Adrenal gland (tissue), 12 donors: Measurements from ENCODE around the gene SH2D1B. TPM values are rescaled to one million over a fixed set of nuclear protein-coding genes. Genes with fewer than 3 reads are reported as not detected.

ENCODE experiments used
- DNase-seq, 7 donors: peaks; one replicate each; pipeline ENCODE4 v3.0.0-alpha.2; 2019 to 2020
- H3K27ac ChIP-seq, 5 donors: fragments of 200-600 bp; sonication (generic) in 4 of 5; 1 replicate in 3 of 5; 2 replicates in 2 of 5; pipeline versions ENCODE4 v1.5.1 to v1.8.0; 2016 to 2020; ENCODE audit warnings: mild to moderate bottlenecking in 1 of 5
- H3K27me3 ChIP-seq: fragments of 200-600 bp; 2 replicates; pipeline ENCODE4 v1.8.0; 2021
- H3K36me3 ChIP-seq, 2 donors: fragments of 200-600 bp; replicated peaks in 1 of 2; 1 replicate in 1 of 2; 2 replicates in 1 of 2; pipeline versions ENCODE4 v1.5.1 to v1.8.0; 2018 to 2022
- H3K4me1 ChIP-seq, 2 donors: fragments of 200-600 bp; replicated peaks in 1 of 2; 1 replicate in 1 of 2; 2 replicates in 1 of 2; pipeline versions ENCODE4 v1.5.1 to v1.8.0; 2018 to 2021
- H3K4me3 ChIP-seq, 4 donors: fragments of 200-600 bp; sonication (generic) in 3 of 4; one replicate each; pipeline ENCODE4 v1.5.1; 2016 to 2018
- H3K9me3 ChIP-seq, 3 donors: fragments of 200-600 bp; sonication (generic) in 1 of 3; replicated peaks in 1 of 3; 1 replicate in 2 of 3; 2 replicates in 1 of 3; pipeline versions ENCODE4 v1.5.1 to v1.8.0; 2016 to 2021
- CTCF ChIP-seq, 6 experiments: fragments of 450-650 bp in 4 of 6; fragments of 200-600 bp in 2 of 6; sonication (generic) in 1 of 6; IDR thresholded peaks; 1 replicate in 5 of 6; 2 replicates in 1 of 6; pipeline versions ENCODE4 v1.5.1 to v1.8.0; 2016 to 2021; ENCODE audit warnings: antibody characterized with exemption in 6 of 6, mild to moderate bottlenecking in 2 of 6, moderate library complexity in 1 of 6
- POLR2A ChIP-seq, 2 donors: fragments of 450-650 bp; IDR thresholded peaks; one replicate each; pipeline ENCODE4 v1.6.1; 2017; ENCODE audit warnings: antibody characterized with exemption in 2 of 2, mild to moderate bottlenecking in 2 of 2, moderate library complexity in 1 of 2
- WGBS, 4 donors: extraction: QIAGEN DNeasy Blood & Tissue Kit in 2 of 4; methylation state at CpG; one replicate each; pipeline versions ENCODE4 v1.1.5 to v1.1.7; 2013 to 2017; 5-methylcytosine and 5-hydroxymethylcytosine counted together
- intact Hi-C, 2 donors: fragments of 100-400 bp; cut with DNase I; formaldehyde crosslinking; loops; one replicate each; pipeline versions ENCODE4 v1.14.1 to v1.15.0; 2022 to 2023
- polyA plus RNA-seq, 3 donors: library from polyadenylated mRNA; stranded (reverse); fragments of 200-250 nt in 2 of 3; fragments of 350-450 nt in 1 of 3; fragmentation: Illumina TruSeq in 1 of 3; extraction: RNeasy Lipid Tissue Mini Kit (QIAGEN cat#74804) in 1 of 3; gene quantifications; one replicate each; pipeline ENCODE4 v1.2.3, GENCODE V29; 2013 to 2014
- total RNA-seq, 9 donors: library from RNA; depleted of rRNA in 4 of 9; stranded (reverse); fragments of >200 nt in 4 of 9; fragments of 120-200 nt in 1 of 9; fragmentation: NEBNext Ultra II Directional in 1 of 9; extraction: Animal tissue kit (Norgen Biotek cat#: 25700) in 1 of 9; gene quantifications; one replicate each; pipeline versions ENCODE4 v1.1.0 to v1.2.4, GENCODE V29; 2013 to 2023
- donor health status: healthy with polysubstance abuse.
- donor health status: Bipolar disorder and iron deficiency.
- donor health status: DM: yes; HTN: yes; CAD: no.
- donor health status: DM: no; HTN: no; CAD: no.
- donor health status: DM: no; HTN: no; CAD: no.
- donor health status: DM: yes; HTN: yes; CAD: no.

Gene SH2D1B
- total and polyA plus RNA-seq, 12 donors: 0.08 to 0.13 (median 0.11) TPM; not detected in 9

GRCh38 chr1:162360237-162360873 is 51.6 kb downstream of the SH2D1B start:
- TF ChIP-seq POLR2A (IDR thresholded peaks at IDR 0.05) (no peak), CTCF (IDR thresholded peaks at IDR 0.05) (no peak)
- Histone ChIP-seq H3K36me3 (no peaks in the 10 kb centered on the region), H3K27me3 (no peaks in the 10 kb centered on the region), H3K4me1 (no peaks in the 10 kb centered on the region), H3K9me3 (no peaks in the 10 kb centered on the region), H3K4me3 (no peak overlapping the region), H3K27ac (no peak overlapping the region)
- no peak for DNase-seq
- intact Hi-C loops: no loop called here
- 93 to 98% (median 95%) methylated on average over 9 to 10 of the region's 10 CpGs for WGBS, 4 donors

GRCh38 chr1:162359523-162360236 is 52.3 kb downstream of the SH2D1B start:
- no peaks in the 10 kb centered on the region for H3K4me1 ChIP-seq
- DNase-seq: no peak
- TF ChIP-seq CTCF (IDR thresholded peaks at IDR 0.05) (no peak), POLR2A (IDR thresholded peaks at IDR 0.05) (no peak)
- H3K27me3 ChIP-seq: no peaks in the 10 kb centered on the region
- H3K36me3 ChIP-seq: no peaks in the 10 kb centered on the region
- intact Hi-C loops: no loop called here
- H3K9me3 ChIP-seq: no peaks in the 10 kb centered on the region
- no peak overlapping the region for H3K4me3 ChIP-seq
- H3K27ac ChIP-seq: no peak overlapping the region
- WGBS, 4 donors: 83 to 95% (median 88%) methylated on average over 10 of the region's 10 CpGs

- Histone ChIP-seq H3K36me3 (no peaks in the 10 kb centered on the region), H3K4me3 (no peak overlapping the region), H3K27me3 (no peaks in the 10 kb centered on the region), H3K27ac (no peak overlapping the region), H3K9me3 (no peaks in the 10 kb centered on the region), H3K4me1 (no peaks in the 10 kb centered on the region)
- TF ChIP-seq CTCF (IDR thresholded peaks at IDR 0.05) (no peak), POLR2A (IDR thresholded peaks at IDR 0.05) (no peak)
- intact Hi-C loops: no loop called here
- DNase-seq: no peak
- WGBS, 4 donors: 66 to 85% (median 74%) methylated on average over 1 of the region's 1 CpG
These were observed 53.0 kb downstream of the SH2D1B start for GRCh38 chr1:162358928-162359327.

GRCh38 chr1:162357681-162358266 is 54.2 kb downstream of the SH2D1B start:
- WGBS, 4 donors: 52 to 66% (median 56%) methylated on average over 5 of the region's 5 CpGs
- TF ChIP-seq CTCF (IDR thresholded peaks at IDR 0.05) (peak in 5 of 6 experiments; percentile 6 to 47 (median 38)), POLR2A (IDR thresholded peaks at IDR 0.05) (no peak)
- intact Hi-C loops: no loop called here

More at GRCh38 chr1:162357681-162358266, 54.2 kb downstream of the SH2D1B start:
- Histone ChIP-seq H3K27me3 (no peaks in the 10 kb centered on the region), H3K36me3 (no peaks in the 10 kb centered on the region), H3K4me1 (no peaks in the 10 kb centered on the region), H3K4me3 (no peak overlapping the region), H3K27ac (no peak overlapping the region), H3K9me3 (no peaks in the 10 kb centered on the region)
- DNase-seq: peak in 1 of 7 donors; percentile 22
